ENCODE measurements around the gene NAXE. TPM values are rescaled to one million over a fixed set of nuclear protein-coding genes. Genes with fewer than 3 reads are reported as not detected.

NAXE gene
- total RNA-seq, 1 donor from 2014 or later = 102 TPM

- H3K36me3 ChIP-seq = no peaks in the 10 kb centered on the region
- no peaks in the 10 kb centered on the region for H3K9me3 ChIP-seq (replicated peaks)
- intact Hi-C loops (cut with micrococcal nuclease) = no loop called here
- no peak for TF ChIP-seq CTCF (IDR thresholded peaks at IDR 0.05; ENCODE audit: borderline replicate concordance)
- no peaks in the 10 kb centered on the region for H3K4me1 ChIP-seq
- no peak overlapping the region for H3K4me3 ChIP-seq
- H3K27ac ChIP-seq (replicated peaks) = no peak overlapping the region
- DNase-seq = no peak
- H3K27me3 ChIP-seq (ENCODE audit: low read depth) = no peaks in the 10 kb centered on the region
Measured at GRCh38 chr1:156556354-156556753, 35.2 kb upstream of the NAXE start.

- intact Hi-C loops (cut with micrococcal nuclease) = no loop called here
- DNase-seq = no peak
Measured at GRCh38 chr1:156559086-156559796, 32.3 kb upstream of the NAXE start.

GRCh38 chr1:156559797-156560385, 31.7 kb upstream of the NAXE start:
- no peak for DNase-seq
- no peaks in the 10 kb centered on the region for H3K4me1 ChIP-seq
- no peaks in the 10 kb centered on the region for H3K27me3 ChIP-seq (ENCODE audit: low read depth)
- H3K4me3 ChIP-seq = no peak overlapping the region
- H3K27ac ChIP-seq (replicated peaks) = no peak overlapping the region
- no peaks in the 10 kb centered on the region for H3K9me3 ChIP-seq (replicated peaks)
- TF ChIP-seq CTCF (IDR thresholded peaks at IDR 0.05; ENCODE audit: borderline replicate concordance) = no peak
- H3K36me3 ChIP-seq = no peaks in the 10 kb centered on the region
- intact Hi-C loops (cut with micrococcal nuclease) = no loop called here

More at GRCh38 chr1:156559086-156559796, 32.3 kb upstream of the NAXE start:
- no peak overlapping the region for H3K27ac ChIP-seq (replicated peaks)
- no peaks in the 10 kb centered on the region for H3K9me3 ChIP-seq (replicated peaks)
- H3K4me1 ChIP-seq = no peaks in the 10 kb centered on the region
- no peak overlapping the region for H3K4me3 ChIP-seq
- no peaks in the 10 kb centered on the region for H3K36me3 ChIP-seq
- no peaks in the 10 kb centered on the region for H3K27me3 ChIP-seq (ENCODE audit: low read depth)
- TF ChIP-seq CTCF (IDR thresholded peaks at IDR 0.05; ENCODE audit: borderline replicate concordance) = no peak

- no peaks in the 10 kb centered on the region for H3K4me1 ChIP-seq
- intact Hi-C loops (cut with micrococcal nuclease) = no loop called here
- no peak overlapping the region for H3K4me3 ChIP-seq
- TF ChIP-seq CTCF (IDR thresholded peaks at IDR 0.05; ENCODE audit: borderline replicate concordance) = no peak
- H3K9me3 ChIP-seq (replicated peaks) = no peaks in the 10 kb centered on the region
- no peaks in the 10 kb centered on the region for H3K36me3 ChIP-seq
- no peaks in the 10 kb centered on the region for H3K27me3 ChIP-seq (ENCODE audit: low read depth)
- no peak for DNase-seq
- H3K27ac ChIP-seq (replicated peaks) = peak overlapping the region; percentile 33
Measured at GRCh38 chr1:156560585-156561163, 30.9 kb upstream of the NAXE start.

- intact Hi-C loops (cut with micrococcal nuclease) = no loop called here
- no peak overlapping the region for H3K4me3 ChIP-seq
- no peak for DNase-seq
Measured at GRCh38 chr1:156565519-156565918, 26.1 kb upstream of the NAXE start.

More at GRCh38 chr1:156565519-156565918, 26.1 kb upstream of the NAXE start:
- Histone ChIP-seq H3K4me1 (no peaks in the 10 kb centered on the region), H3K27me3 (ENCODE audit: low read depth) (no peaks in the 10 kb centered on the region), H3K9me3 (replicated peaks) (no peaks in the 10 kb centered on the region), H3K36me3 (no peaks in the 10 kb centered on the region), H3K27ac (replicated peaks) (no peak overlapping the region)
- TF ChIP-seq CTCF (IDR thresholded peaks at IDR 0.05; ENCODE audit: borderline replicate concordance) = no peak

Measured in left ventricle myocardium inferior (tissue), 1 donor.